ENCODE measurements around the gene MINDY4B.

MINDY4B gene

GRCh38 chr3:150905339-150905738 is at the start of gene MINDY4B:
TSS of gene MINDY4B (minus strand) at chr3:150905439. CDS start at chr3:150905439, 0 bp downstream.
- no peak for DNase-seq (ENCODE audit: low read depth)

- DNase-seq (ENCODE audit: low read depth) = no peak
These were observed 46.7 kb upstream of the MINDY4B start for GRCh38 chr3:150951923-150952322.

GRCh38 chr3:150945226-150946032 is 40.2 kb upstream of the MINDY4B start:
- no peak for DNase-seq (ENCODE audit: low read depth)

DNA sequence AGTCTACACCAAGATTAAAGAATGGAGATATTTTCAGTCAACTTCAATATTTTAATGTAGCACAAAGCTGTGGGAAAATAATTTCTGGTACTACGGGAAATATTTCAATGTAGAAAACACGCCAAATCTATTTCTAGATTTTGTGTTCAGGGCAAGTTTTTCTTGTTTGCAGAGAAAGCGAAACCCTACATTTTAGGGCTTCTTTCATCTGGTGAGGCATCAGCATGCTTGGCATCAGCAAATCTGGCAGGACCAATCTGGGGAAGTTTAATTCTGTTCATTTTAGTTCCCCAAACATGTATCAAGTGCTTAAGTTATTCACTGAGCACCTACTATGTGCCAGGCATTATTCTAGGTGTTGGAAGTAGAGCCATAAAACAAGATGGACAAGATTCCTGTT is 37.0 kb upstream of the MINDY4B start:
- DNase-seq (ENCODE audit: low read depth) = no peak

DNA sequence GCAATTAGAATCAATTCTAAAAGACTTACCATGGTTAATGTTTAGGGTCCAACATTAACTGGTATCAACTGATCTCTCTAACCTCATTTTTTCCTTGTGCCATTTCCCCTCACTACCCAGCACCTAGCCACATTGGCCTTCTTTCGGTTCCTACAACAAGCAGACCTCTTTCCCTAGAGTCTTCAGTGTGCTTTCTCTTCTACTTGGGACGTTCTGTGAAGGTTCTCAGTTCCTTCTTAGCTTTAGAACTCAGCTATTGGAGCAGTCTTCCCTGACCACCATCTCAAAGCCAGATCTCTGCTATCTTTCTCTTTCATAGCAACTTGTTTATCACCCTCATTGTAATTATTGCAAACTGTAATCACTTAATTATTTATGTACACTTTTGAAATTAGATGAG is 31.5 kb upstream of the MINDY4B start:
- DNase-seq (ENCODE audit: low read depth) = no peak

- no peak for DNase-seq (ENCODE audit: low read depth)
These were observed 28.3 kb upstream of the MINDY4B start for GRCh38 chr3:150933473-150933995.

DNA sequence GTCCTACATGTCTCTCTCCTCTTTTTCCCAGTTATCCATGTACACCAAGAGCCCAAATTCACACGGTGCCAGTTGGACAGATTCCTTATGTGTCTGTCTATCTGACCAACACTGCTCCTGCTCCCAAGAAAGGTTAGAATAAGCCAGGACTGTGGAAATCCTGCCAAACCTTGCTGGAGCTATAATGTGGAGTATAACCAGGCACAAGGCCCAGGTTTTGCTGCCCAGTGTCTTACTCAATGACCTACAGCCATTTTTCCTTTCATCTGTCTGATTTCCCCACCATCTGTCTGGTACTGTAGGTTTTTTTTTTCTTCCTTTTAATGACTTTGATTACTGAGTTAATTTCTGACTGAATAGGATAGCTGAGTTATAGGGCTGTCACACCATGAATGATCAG is 26.5 kb upstream of the MINDY4B start:
- no peak for DNase-seq (ENCODE audit: low read depth)

GRCh38 chr3:150930839-150931238 is 25.6 kb upstream of the MINDY4B start:
- DNase-seq (ENCODE audit: low read depth) = no peak

GRCh38 chr3:150928234-150928633 is 23.0 kb upstream of the MINDY4B start:
- DNase-seq (ENCODE audit: low read depth) = no peak

- no peak for DNase-seq (ENCODE audit: low read depth)
These were observed 21.1 kb upstream of the MINDY4B start for GRCh38 chr3:150926328-150926727.

DNA sequence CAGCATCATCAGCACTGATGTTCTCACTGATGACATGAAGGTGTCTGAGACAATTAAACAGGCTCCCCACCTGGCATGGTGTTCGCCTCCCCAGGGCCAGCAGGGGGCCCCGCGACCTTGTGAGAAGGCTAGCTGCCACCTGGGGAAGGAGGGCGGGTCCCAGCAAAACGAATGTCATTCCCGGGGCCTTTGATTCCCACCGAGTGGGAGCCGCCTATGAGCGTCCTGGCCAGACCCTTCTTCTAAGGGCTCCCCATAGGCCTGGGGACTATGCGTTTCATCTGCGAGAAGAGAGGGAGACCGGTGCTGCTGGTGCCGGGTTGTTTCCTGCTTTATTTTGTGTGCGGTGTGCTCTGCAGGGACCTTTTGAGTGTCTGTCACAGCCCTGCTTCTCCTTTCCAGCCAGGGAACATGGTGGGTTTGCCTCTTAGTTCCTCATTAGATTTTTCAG is 20.5 kb upstream of the MINDY4B start:
- DNase-seq (ENCODE audit: low read depth) = peak; percentile 21

GRCh38 chr3:150922611-150923010 is 17.4 kb upstream of the MINDY4B start:
- no peak for DNase-seq (ENCODE audit: low read depth)

DNA sequence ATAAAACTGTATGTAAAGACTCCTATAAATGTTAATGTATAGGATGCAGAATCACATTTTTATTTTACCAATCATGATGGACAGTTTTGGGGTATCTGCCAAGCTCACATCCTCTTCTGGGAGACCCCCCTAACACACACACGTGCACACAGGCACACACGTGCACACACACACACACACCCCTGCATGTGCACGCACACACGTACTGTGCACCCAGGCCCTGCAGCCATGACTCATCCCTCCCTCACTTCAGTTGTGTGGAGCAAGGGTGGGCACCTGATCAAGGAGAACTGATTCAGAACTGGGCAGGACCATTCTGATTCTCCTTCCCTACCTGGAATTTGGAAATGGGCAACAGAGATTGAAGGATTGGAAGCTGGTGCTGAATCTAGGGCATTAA is 16.0 kb upstream of the MINDY4B start:
- no peak for DNase-seq (ENCODE audit: low read depth)

DNA sequence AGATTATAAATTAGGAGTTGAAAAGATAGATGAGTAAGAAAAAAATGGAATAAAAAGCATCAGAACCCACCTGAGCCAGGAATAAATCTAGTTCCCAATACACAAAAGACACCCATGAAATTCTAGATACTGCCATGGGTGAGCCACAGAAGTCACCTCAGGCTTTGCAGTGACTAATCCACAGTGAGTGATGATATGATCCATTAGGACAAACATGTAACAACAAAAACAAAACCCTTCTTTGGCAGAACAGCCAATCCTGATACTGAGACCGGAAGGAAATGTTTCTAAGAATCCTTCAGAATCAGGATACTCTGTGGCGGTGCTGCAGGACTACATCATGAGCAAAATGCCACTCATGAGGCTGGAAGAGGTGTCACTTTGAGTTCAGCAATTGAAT is 15.0 kb upstream of the MINDY4B start:
- no peak for DNase-seq (ENCODE audit: low read depth)

DNA sequence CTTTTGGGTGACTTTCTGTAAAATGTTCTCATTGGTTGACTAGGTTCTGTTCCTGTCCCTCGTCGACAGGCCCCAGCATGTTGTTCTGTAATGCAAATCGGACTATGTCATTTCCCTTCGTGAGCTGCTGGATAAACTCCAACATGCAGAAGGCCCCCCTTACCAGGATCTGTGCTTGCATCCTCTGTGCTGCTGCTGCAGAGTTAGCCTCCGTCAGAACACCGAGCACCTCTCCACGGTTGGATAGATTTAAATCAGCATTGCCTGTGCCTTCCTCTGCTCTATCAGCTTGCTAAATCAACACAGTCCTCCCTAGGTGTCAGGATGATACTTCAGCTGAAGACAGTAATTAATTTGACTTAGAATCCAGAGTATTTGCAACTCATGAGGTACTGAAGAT is 12.7 kb upstream of the MINDY4B start:
- DNase-seq (ENCODE audit: low read depth) = no peak

- DNase-seq (ENCODE audit: low read depth) = no peak
These were observed 8.1 kb upstream of the MINDY4B start for GRCh38 chr3:150913133-150913922.

- no peak for DNase-seq (ENCODE audit: low read depth)
These were observed 7.3 kb upstream of the MINDY4B start for GRCh38 chr3:150912501-150912900.

DNA sequence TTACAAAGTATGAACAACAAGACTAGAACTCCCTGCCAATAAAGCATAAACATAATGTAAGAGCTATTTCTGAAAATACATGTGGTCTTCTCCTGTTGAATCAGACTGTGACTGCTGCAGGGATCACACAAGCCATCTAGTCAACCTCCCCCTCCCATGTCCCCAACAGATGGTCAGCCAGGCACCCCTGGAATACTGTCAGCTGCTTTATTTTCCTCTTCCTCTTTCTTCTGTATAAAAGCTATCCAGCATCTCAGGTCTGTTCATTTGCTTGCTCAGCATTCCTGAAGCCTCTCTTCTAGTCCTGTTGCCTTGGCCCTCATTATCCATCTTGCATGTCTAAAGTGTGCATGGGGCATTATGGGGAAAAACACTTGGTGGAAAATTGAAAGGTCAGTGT is 6.5 kb upstream of the MINDY4B start:
- DNase-seq (ENCODE audit: low read depth) = no peak

- no peak for DNase-seq (ENCODE audit: low read depth)
These were observed 1.2 kb upstream of the MINDY4B start for GRCh38 chr3:150906461-150906860.

DNA sequence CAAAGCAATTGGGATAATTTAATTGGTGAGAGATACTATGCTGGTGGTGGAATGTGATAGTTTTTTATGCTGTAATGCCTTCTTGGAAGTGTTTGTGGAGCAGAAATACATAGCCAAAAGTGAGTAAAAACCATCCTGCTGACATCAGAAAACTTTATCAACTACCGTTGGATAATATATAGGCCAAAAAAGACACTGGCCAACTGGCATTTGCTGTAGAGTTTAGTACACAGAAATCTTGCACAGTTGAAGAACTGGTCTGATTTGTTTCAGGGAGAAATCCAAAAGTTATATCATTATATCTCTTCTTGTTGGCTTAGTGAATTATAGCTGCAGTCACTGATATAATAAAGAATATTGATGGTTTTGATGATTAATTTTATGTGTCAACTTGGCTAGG is 507 bp upstream of the MINDY4B start:
- no peak for DNase-seq (ENCODE audit: low read depth)

DNA sequence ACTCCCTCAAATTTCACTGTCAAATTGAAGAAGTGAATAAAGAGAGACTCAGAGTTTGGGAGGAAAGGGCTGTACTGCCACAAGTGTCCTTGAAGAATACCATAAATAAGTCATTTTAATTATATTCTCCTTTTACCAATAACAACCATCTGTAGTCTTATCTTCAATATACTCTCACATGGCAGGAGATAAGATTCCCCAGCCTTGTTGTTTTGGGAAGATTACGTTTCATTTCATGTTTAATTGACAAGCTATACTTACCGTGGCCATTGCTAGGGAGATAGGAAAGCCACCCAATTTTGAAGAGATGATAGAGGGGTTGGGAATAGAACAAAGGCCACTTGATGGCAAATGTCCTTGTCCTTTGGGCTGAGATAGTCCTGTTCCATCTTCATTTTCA is 2.3 kb downstream of the MINDY4B start:
- DNase-seq (ENCODE audit: low read depth) = no peak

DNA sequence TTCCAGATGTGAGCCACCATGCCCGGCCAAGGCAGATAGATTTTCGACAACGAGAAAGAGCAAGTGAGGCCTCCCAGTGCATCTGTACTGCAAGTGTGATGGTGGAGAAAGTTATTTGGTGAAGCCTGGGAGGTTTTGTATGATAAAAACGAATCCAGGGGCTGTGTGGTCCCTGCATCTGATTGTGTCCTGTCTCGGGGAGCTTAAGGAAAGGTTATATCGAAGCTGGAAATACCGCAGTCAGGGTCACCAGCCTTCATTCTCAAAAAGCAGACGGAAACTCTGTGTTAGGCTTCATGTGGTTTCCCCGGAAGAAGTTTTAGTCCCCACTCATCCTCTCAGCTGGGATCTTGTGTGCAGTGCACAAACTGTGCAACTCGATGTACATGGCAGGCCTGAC is 3.4 kb downstream of the MINDY4B start:
- no peak for DNase-seq (ENCODE audit: low read depth)

DNA sequence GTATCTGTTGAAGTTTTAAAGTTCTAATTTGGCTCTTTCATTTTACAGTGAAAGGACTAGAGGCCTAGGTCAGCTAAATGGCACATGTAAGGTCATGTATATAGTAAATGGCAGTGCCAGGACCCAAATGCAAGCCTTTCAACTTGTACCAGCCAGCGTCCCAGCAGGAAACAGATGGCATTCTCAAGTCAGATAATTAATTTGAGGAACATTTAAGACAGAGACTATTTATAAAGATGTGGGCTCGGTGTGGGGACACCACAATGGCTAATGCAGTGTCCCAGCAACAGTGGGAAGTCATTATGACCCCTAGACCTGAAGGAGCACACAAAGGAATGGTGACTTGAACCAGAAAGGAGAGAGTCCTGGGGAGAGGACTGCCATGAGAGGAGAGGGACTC is 6.1 kb downstream of the MINDY4B start:
- no peak for DNase-seq (ENCODE audit: low read depth)
